Stimulated activated CD8-positive, alpha-beta memory T cell treated with anti-CD3 and anti-CD28 coated beads, Interleukin-4, amount 100 ng/mL, for 4 hours (primary cell): ENCODE data around the gene EGFL7.

ENCODE experiments used
- DNase-seq, 2 donors: peaks; one replicate each; pipeline ENCODE4 v3.0.0-alpha.2; 2020; ENCODE audit warnings: low read depth in 2 of 2, low spot score in 1 of 2

Gene EGFL7

GRCh38 chr9:136714096-136714892, 51.6 kb downstream of the EGFL7 start:
- DNase-seq = no peak

GRCh38 chr9:136714893-136715274, 52.2 kb downstream of the EGFL7 start:
- DNase-seq = no peak

GRCh38 chr9:136717399-136717798, 54.7 kb downstream of the EGFL7 start:
- DNase-seq = no peak

- no peak for DNase-seq
Measured at GRCh38 chr9:136718345-136719194, 55.9 kb downstream of the EGFL7 start.

GRCh38 chr9:136719195-136719880, 56.6 kb downstream of the EGFL7 start:
- DNase-seq = no peak

- DNase-seq = no peak
Measured at GRCh38 chr9:136720251-136720897, 57.7 kb downstream of the EGFL7 start.

- DNase-seq = no peak
Measured at GRCh38 chr9:136720898-136721338, 58.2 kb downstream of the EGFL7 start.

- no peak for DNase-seq
Measured at GRCh38 chr9:136721339-136722092, 58.8 kb downstream of the EGFL7 start.
